HEK293T (cell line): ENCODE data around the gene GPHN.

ENCODE experiments used
- CTCF ChIA-PET: fragments of 350-600 bp; formaldehyde crosslinking; extraction: SDS; loops from one replicate; lab custom pipeline; 2021; ENCODE audit warnings: antibody characterized with exemption, inconsistent platforms; lab: Yijun Ruan, JAX
- POLR2A ChIA-PET: fragments of 350-600 bp; formaldehyde crosslinking; extraction: SDS; loops from one replicate; lab custom pipeline; 2020; ENCODE audit warnings: antibody characterized with exemption, inconsistent platforms; lab: Yijun Ruan, JAX
- DNase-seq: peaks from one replicate; pipeline ENCODE4 v3.0.0; 2012; ENCODE audit warnings: mixed read lengths; ENCODE audit errors: extremely low spot score
- ARNT ChIP-seq: fragments of 450-650 bp; IDR thresholded peaks from 2 replicates; pipeline ENCODE4 v1.6.1; 2017; ENCODE audit warnings: mild to moderate bottlenecking
- BHLHE40 ChIP-seq: fragments of 450-650 bp; IDR thresholded peaks from 2 replicates; pipeline ENCODE4 v1.6.1; 2016; ENCODE audit warnings: mild to moderate bottlenecking, moderate library complexity, borderline replicate concordance
- CTBP1 ChIP-seq: fragments of 450-650 bp; IDR thresholded peaks from 2 replicates; pipeline ENCODE4 v1.6.1; 2016; ENCODE audit warnings: borderline replicate concordance
- ELF4 ChIP-seq: fragments of 450-650 bp; IDR thresholded peaks from 2 replicates; pipeline ENCODE4 v1.6.1; 2017; ENCODE audit warnings: antibody characterized with exemption
- FOXA1 ChIP-seq: fragments of 450-650 bp; IDR thresholded peaks from 2 replicates; pipeline ENCODE4 v1.6.1; 2016; ENCODE audit warnings: mild to moderate bottlenecking
- FOXK2 ChIP-seq: fragments of 450-650 bp; IDR thresholded peaks from 2 replicates; pipeline ENCODE4 v1.6.1; 2016; ENCODE audit warnings: mild to moderate bottlenecking
- FOXM1 ChIP-seq: fragments of 450-650 bp; IDR thresholded peaks from 2 replicates; pipeline ENCODE4 v1.6.1; 2017; ENCODE audit warnings: mild to moderate bottlenecking, borderline replicate concordance
- HDGF ChIP-seq: fragments of 450-650 bp; IDR thresholded peaks from 2 replicates; pipeline ENCODE4 v1.6.1; 2017; ENCODE audit warnings: antibody characterized with exemption, borderline replicate concordance
- L3MBTL2 ChIP-seq: fragments of 450-650 bp; conservative IDR thresholded peaks from 2 replicates; pipeline ENCODE4 v1.6.1; 2016; ENCODE audit warnings: mild to moderate bottlenecking
- LEF1 ChIP-seq: fragments of 450-650 bp; IDR thresholded peaks from 2 replicates; pipeline ENCODE4 v1.6.1; 2017; ENCODE audit warnings: mild to moderate bottlenecking, borderline replicate concordance
- NFRKB ChIP-seq: fragments of 450-650 bp; IDR thresholded peaks from 2 replicates; pipeline ENCODE4 v1.6.1; 2016; ENCODE audit warnings: mild to moderate bottlenecking, moderate library complexity
- PKNOX1 ChIP-seq: fragments of 450-650 bp; IDR thresholded peaks from 2 replicates; pipeline ENCODE4 v1.6.1; 2016
- SP1 ChIP-seq: fragments of 450-650 bp; IDR thresholded peaks from 2 replicates; pipeline ENCODE4 v1.6.1; 2017
- SUZ12 ChIP-seq: fragments of 450-650 bp; IDR thresholded peaks from 2 replicates; pipeline ENCODE4 v1.6.1; 2016; ENCODE audit warnings: mild to moderate bottlenecking
- TARDBP ChIP-seq: fragments of 450-650 bp; IDR thresholded peaks from 2 replicates; pipeline ENCODE4 v1.6.1; 2016
- ZNF384 ChIP-seq: fragments of 450-650 bp; IDR thresholded peaks from 2 replicates; pipeline ENCODE4 v1.6.1; 2016

GPHN gene

GRCh38 chr14:66920196-66920595 lies 412.2 kb downstream of the GPHN start:
- ChIA-PET CTCF (no interaction called here), POLR2A (no interaction called here)
- DNase-seq: no peak
- no peak for TF ChIP-seq ARNT
- no peak for TF ChIP-seq ZNF384

- DNase-seq: no peak
- ChIA-PET CTCF (no interaction called here), POLR2A (no interaction called here)
- no peak for TF ChIP-seq FOXA1
- TF ChIP-seq SP1: no peak
- no peak for TF ChIP-seq L3MBTL2
- no peak for TF ChIP-seq ARNT
- no peak for TF ChIP-seq SUZ12
- TF ChIP-seq PKNOX1: no peak
- TF ChIP-seq ZNF384: no peak
- TF ChIP-seq BHLHE40: no peak
- TF ChIP-seq TARDBP: no peak
- TF ChIP-seq LEF1: no peak
- TF ChIP-seq FOXM1: no peak
These were observed 415.3 kb downstream of the GPHN start for GRCh38 chr14:66923251-66923650.

GRCh38 chr14:66939409-66939808 lies 431.5 kb downstream of the GPHN start:
- TF ChIP-seq SUZ12 (no peak), PKNOX1 (no peak), TARDBP (no peak), HDGF (no peak), ELF4 (no peak), FOXM1 (no peak), LEF1 (no peak), L3MBTL2 (no peak), FOXA1 (no peak), NFRKB (no peak), CTBP1 (no peak), FOXK2 (no peak), BHLHE40 (no peak), SP1 (no peak), ZNF384 (no peak), ARNT (no peak)
- CTCF ChIA-PET: no interaction called here
- POLR2A ChIA-PET: no interaction called here
- DNase-seq: no peak

- no peak for TF ChIP-seq BHLHE40
- TF ChIP-seq TARDBP: no peak
- TF ChIP-seq FOXM1: no peak
- TF ChIP-seq SP1: no peak
- TF ChIP-seq L3MBTL2: no peak
- no peak for TF ChIP-seq FOXK2
- TF ChIP-seq ZNF384: no peak
- no peak for TF ChIP-seq SUZ12
- TF ChIP-seq ELF4: no peak
- no peak for TF ChIP-seq PKNOX1
- no peak for TF ChIP-seq HDGF
- TF ChIP-seq ARNT: no peak
- TF ChIP-seq CTBP1: no peak
- no peak for TF ChIP-seq LEF1
- no peak for DNase-seq
- ChIA-PET CTCF (no interaction called here), POLR2A (no interaction called here)
These were observed 436.9 kb downstream of the GPHN start for GRCh38 chr14:66944872-66945271.

- no peak for DNase-seq
- ChIA-PET POLR2A (no interaction called here), CTCF (no interaction called here)
- TF ChIP-seq ELF4: no peak
- no peak for TF ChIP-seq FOXM1
- no peak for TF ChIP-seq CTBP1
- no peak for TF ChIP-seq NFRKB
- no peak for TF ChIP-seq HDGF
These were observed 447.2 kb downstream of the GPHN start for GRCh38 chr14:66955159-66955558.

- DNase-seq: no peak
- TF ChIP-seq ARNT: no peak
- TF ChIP-seq ELF4: no peak
- no peak for TF ChIP-seq NFRKB
- TF ChIP-seq BHLHE40: no peak
- TF ChIP-seq FOXK2: no peak
- no peak for TF ChIP-seq SUZ12
- POLR2A ChIA-PET: no interaction called here
- CTCF ChIA-PET: no interaction called here
These were observed 451.6 kb downstream of the GPHN start for GRCh38 chr14:66959437-66960050.

GRCh38 chr14:66965831-66966230 lies 457.9 kb downstream of the GPHN start:
- TF ChIP-seq FOXK2: no peak
- no peak for TF ChIP-seq LEF1
- no peak for TF ChIP-seq ARNT
- no peak for TF ChIP-seq PKNOX1
- no peak for TF ChIP-seq CTBP1
- no peak for TF ChIP-seq HDGF
- TF ChIP-seq L3MBTL2: no peak
- no peak for TF ChIP-seq SP1
- no peak for TF ChIP-seq FOXM1
- no peak for TF ChIP-seq ZNF384
- no peak for TF ChIP-seq FOXA1
- TF ChIP-seq SUZ12: no peak
- no peak for TF ChIP-seq BHLHE40
- no peak for TF ChIP-seq TARDBP
- no peak for TF ChIP-seq NFRKB
- DNase-seq: no peak
- CTCF ChIA-PET: no interaction called here

More at GRCh38 chr14:66965831-66966230, 457.9 kb downstream of the GPHN start:
- POLR2A ChIA-PET: no interaction called here
